ENCODE data around the gene MNX1. TPM values are rescaled to one million over a fixed set of nuclear protein-coding genes. Genes with fewer than 3 reads are reported as not detected.

MNX1 gene
- total and polyA plus RNA-seq, 10 of the 15 experiments (the other 5 are each of a cell fraction or from before 2014, with no cell fraction given): 0.22 to 2.7 (median 1.3) TPM; not detected in 1

DNA sequence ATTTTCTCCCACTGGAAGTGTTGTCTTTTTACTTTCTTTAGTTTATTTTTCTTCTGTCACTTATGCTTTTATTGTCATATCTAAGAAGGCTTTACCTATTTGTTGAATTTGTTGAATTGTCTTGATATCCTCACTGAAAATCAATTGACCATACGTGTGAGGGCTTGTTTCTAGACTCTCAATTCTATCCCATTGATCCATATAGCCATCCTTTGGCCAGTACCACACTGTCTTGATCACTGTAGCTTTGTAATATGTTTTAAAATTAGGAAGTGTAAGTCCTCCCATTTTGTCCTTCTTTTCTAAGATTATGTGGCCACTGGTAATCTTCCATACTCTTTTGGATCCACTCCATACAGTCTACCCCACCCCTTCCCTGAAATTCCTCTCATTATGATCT is 25.5 kb upstream of the MNX1 start:
- Histone ChIP-seq H3K9me3 (replicated peaks; ENCODE audit: control insufficient read depth, insufficient read depth, low read length) (no peaks in the 10 kb centered on the region), H3K9ac (ENCODE audit: control insufficient read depth, insufficient read depth, low read length) (no peak overlapping the region), H3K36me3 (ENCODE audit: control insufficient read depth in 2 of 2, insufficient read depth in 2 of 2, low read length in 1 of 2) (no peaks in the 10 kb centered on the region), H4K20me1 (ENCODE audit: control insufficient read depth, insufficient read depth) (no peaks in the 10 kb centered on the region), H3K4me2 (ENCODE audit: control insufficient read depth, insufficient read depth) (no peak overlapping the region), H3K79me2 (ENCODE audit: control insufficient read depth, insufficient read depth, low read length) (no peaks in the 10 kb centered on the region), H3K4me3 (no peak overlapping the region), H3K27me3 (replicated peaks in 1 of 2; ENCODE audit: control insufficient read depth in 2 of 2, insufficient read depth in 2 of 2, low read length in 1 of 2) (no peaks in the 10 kb centered on the region), H2AFZ (ENCODE audit: control insufficient read depth, low read depth, low read length) (no peak overlapping the region), H3K27ac (ENCODE audit: control insufficient read depth, insufficient read depth) (no peak overlapping the region), H3K4me1 (ENCODE audit: control insufficient read depth, insufficient read depth, low read length) (no peaks in the 10 kb centered on the region)
- POLR2A ChIA-PET: no interaction called here
- TF ChIP-seq NR2F1 (conservative IDR thresholded peaks at IDR 0.05) (no peak), SMAD1 (IDR thresholded peaks at IDR 0.05; ENCODE audit: low read depth, partially characterized antibody) (no peak), MYB (IDR thresholded peaks at IDR 0.05; ENCODE audit: borderline replicate concordance, low read depth, low read length) (no peak), HCFC1 (IDR thresholded peaks at IDR 0.05; ENCODE audit: low read length) (no peak), KAT2A (conservative IDR thresholded peaks at IDR 0.05; ENCODE audit: control insufficient read depth, low read depth, low read length) (no peak), CEBPB (IDR thresholded peaks at IDR 0.05; ENCODE audit: borderline replicate concordance in 1 of 2, low read depth in 2 of 2, low read length in 2 of 2) (no peak), EGR1 (IDR thresholded peaks at IDR 0.05; ENCODE audit: borderline replicate concordance in 1 of 2, low read depth in 2 of 2, low read length in 2 of 2) (no peak), POU2F2 (IDR thresholded peaks at IDR 0.05; ENCODE audit: borderline replicate concordance, low read depth, low read length) (no peak), ZNF384 (IDR thresholded peaks at IDR 0.05; ENCODE audit: borderline replicate concordance, low read depth, low read length) (no peak), HDGF (IDR thresholded peaks at IDR 0.05) (no peak), RB1 (IDR thresholded peaks at IDR 0.05; ENCODE audit: borderline replicate concordance) (no peak), RAD21 (IDR thresholded peaks at IDR 0.05; ENCODE audit: insufficient read depth, low read depth, low read length) (no peak), RCOR1 (conservative IDR thresholded peaks at IDR 0.05; ENCODE audit: low read depth, low read length) (no peak), WRNIP1 (IDR thresholded peaks at IDR 0.05; ENCODE audit: borderline replicate concordance, low read depth, low read length) (no peak), TCF3 (IDR thresholded peaks at IDR 0.05; ENCODE audit: borderline replicate concordance, insufficient read depth, low read depth, low read length) (no peak), CREM (IDR thresholded peaks at IDR 0.05; ENCODE audit: low read depth) (no peak)
- TF ChIP-seq, protein P1, sequence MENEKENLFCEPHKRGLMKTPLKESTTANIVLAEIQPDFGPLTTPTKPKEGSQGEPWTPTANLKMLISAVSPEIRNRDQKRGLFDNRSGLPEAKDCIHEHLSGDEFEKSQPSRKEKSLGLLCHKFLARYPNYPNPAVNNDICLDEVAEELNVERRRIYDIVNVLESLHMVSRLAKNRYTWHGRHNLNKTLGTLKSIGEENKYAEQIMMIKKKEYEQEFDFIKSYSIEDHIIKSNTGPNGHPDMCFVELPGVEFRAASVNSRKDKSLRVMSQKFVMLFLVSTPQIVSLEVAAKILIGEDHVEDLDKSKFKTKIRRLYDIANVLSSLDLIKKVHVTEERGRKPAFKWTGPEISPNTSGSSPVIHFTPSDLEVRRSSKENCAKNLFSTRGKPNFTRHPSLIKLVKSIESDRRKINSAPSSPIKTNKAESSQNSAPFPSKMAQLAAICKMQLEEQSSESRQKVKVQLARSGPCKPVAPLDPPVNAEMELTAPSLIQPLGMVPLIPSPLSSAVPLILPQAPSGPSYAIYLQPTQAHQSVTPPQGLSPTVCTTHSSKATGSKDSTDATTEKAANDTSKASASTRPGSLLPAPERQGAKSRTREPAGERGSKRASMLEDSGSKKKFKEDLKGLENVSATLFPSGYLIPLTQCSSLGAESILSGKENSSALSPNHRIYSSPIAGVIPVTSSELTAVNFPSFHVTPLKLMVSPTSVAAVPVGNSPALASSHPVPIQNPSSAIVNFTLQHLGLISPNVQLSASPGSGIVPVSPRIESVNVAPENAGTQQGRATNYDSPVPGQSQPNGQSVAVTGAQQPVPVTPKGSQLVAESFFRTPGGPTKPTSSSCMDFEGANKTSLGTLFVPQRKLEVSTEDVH (IDR thresholded peaks at IDR 0.05; ENCODE audit: low read depth, partially characterized antibody): no peak
- TF ChIP-seq, protein P2, sequence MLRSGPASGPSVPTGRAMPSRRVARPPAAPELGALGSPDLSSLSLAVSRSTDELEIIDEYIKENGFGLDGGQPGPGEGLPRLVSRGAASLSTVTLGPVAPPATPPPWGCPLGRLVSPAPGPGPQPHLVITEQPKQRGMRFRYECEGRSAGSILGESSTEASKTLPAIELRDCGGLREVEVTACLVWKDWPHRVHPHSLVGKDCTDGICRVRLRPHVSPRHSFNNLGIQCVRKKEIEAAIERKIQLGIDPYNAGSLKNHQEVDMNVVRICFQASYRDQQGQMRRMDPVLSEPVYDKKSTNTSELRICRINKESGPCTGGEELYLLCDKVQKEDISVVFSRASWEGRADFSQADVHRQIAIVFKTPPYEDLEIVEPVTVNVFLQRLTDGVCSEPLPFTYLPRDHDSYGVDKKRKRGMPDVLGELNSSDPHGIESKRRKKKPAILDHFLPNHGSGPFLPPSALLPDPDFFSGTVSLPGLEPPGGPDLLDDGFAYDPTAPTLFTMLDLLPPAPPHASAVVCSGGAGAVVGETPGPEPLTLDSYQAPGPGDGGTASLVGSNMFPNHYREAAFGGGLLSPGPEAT (IDR thresholded peaks at IDR 0.05; ENCODE audit: low read depth): no peak
- RAD21 ChIA-PET (ENCODE audit: unreplicated experiment): no interaction called here
- in situ Hi-C loops (cut with MboI): no loop called here
- 0% methylated on average over 1 of the region's 1 CpG for WGBS (ENCODE audit: insufficient coverage, insufficient replicate concordance, low lambda C conversion rate, missing lambda C conversion rate)
- no peak for ATAC-seq
- CTCF ChIA-PET: no interaction called here
- no peak for FAIRE-seq
- no TSS peak for BruUV-seq (replicated peaks)
- no peak for DNase-seq (ENCODE audit: low read depth, low spot score)
- intact Hi-C loops (cut with micrococcal nuclease; ENCODE audit: unreplicated experiment): no loop called here
- SMC1A ChIA-PET (ENCODE audit: uncharacterized antibody, unreplicated experiment): no interaction called here
